ENCODE data around the gene TCP11.

TCP11 gene

DNA sequence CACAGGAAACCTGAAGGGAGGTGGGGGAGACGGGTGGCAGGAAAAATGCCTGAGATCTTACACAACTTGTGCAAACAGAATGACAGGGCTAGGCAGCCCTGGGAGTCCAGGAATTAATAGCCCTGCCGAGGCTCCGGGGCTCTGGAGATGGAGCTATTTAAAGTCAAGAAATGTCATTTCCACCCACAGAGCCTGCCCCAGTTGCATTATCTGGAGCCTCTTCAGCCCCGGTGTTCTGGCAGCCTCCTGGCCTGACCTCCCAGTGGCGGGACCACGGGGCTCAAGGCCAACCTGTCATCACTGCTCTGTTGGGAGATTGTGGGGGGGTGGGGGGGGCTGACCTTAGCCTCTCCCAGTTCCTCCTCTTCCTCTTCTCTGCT, 44.2 kb upstream of the TCP11 start:
- no peaks in the 10 kb centered on the region for H3K36me3 ChIP-seq
- intact Hi-C loops (cut with DNase I; ENCODE audit: low total_unique reads), result no loop called here
- TF ChIP-seq, protein P1, sequence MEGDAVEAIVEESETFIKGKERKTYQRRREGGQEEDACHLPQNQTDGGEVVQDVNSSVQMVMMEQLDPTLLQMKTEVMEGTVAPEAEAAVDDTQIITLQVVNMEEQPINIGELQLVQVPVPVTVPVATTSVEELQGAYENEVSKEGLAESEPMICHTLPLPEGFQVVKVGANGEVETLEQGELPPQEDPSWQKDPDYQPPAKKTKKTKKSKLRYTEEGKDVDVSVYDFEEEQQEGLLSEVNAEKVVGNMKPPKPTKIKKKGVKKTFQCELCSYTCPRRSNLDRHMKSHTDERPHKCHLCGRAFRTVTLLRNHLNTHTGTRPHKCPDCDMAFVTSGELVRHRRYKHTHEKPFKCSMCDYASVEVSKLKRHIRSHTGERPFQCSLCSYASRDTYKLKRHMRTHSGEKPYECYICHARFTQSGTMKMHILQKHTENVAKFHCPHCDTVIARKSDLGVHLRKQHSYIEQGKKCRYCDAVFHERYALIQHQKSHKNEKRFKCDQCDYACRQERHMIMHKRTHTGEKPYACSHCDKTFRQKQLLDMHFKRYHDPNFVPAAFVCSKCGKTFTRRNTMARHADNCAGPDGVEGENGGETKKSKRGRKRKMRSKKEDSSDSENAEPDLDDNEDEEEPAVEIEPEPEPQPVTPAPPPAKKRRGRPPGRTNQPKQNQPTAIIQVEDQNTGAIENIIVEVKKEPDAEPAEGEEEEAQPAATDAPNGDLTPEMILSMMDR (IDR thresholded peaks at IDR 0.05), result no peak
- no peaks in the 10 kb centered on the region for H3K27me3 ChIP-seq
- no peaks in the 10 kb centered on the region for H3K9me3 ChIP-seq
- DNase-seq, result peak; percentile 38 to 77
- H3K4me1 ChIP-seq, result peaks cover 0 to 57% (median 36%) of the 10 kb centered on the region in 4 donors
- peak overlapping the region; percentile 70 to 93 for H3K27ac ChIP-seq
- H3K4me3 ChIP-seq, result no peak overlapping the region

DNA sequence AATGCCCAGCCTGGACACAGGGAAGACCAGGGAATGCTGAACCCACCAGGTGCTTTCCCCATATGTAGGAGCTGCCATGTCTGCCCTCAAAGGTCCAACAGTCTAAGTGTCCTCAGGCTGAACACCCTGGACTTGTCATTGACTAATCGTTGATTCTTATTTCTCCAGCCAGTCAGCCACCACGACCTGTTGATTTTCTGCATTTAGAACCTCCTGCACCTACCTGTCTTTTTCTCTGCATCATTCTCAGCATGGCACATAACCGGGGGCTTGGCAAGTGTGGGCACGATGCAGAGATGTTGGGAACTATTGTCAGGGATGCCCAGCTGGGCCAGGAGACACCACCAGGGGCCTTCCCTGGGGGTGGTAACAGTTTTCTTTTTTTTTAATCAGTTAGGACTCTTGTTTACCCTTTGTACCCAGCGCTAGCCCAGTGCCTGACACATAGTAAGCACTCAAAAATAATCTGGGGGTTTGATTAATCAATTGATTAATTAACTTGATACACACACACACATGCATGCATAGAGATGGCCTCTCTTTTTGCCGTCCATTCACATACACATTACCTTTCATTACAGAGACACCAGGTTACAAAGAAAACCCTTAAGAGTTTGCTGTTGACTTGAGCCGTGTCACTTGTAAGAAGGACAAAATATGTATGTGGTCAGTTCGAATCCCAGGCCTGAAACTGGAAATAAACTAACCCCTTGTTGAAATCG, 43.6 kb upstream of the TCP11 start:
- intact Hi-C loops (cut with DNase I; ENCODE audit: low total_unique reads), result no loop called here
- H3K27ac ChIP-seq, result peak overlapping the region; percentile 70 to 93
- no peak for DNase-seq
- TF ChIP-seq, protein P1 (IDR thresholded peaks at IDR 0.05), result no peak
- no peaks in the 10 kb centered on the region for H3K36me3 ChIP-seq
- H3K4me1 ChIP-seq, result peaks cover under 1 to 63% (median 36%) of the 10 kb centered on the region in 4 donors
- no peaks in the 10 kb centered on the region for H3K9me3 ChIP-seq
- no peaks in the 10 kb centered on the region for H3K27me3 ChIP-seq
- no peak overlapping the region for H3K4me3 ChIP-seq

DNA sequence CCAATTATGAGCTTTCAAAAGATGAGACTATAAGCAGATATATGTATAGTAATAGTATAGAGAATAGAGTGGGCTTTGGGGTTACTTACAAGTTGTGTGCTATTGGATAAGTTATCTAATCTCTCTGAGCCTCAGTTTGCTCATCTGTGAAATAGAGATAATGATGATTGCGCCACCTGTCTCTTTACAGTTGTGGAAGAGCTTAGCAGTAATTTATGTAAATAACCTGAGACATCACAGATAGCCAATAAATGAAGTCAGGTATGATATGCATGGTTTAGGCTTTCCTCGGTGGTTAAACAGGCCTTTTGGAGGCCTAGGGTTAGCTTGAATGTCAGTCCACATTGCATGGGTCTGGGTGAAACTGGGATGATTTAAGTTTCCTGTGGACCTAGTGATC, 42.8 kb upstream of the TCP11 start:
- no peaks in the 10 kb centered on the region for H3K36me3 ChIP-seq
- TF ChIP-seq, protein P1 (IDR thresholded peaks at IDR 0.05), result no peak
- H3K4me3 ChIP-seq, result no peak overlapping the region
- no peak for DNase-seq
- peaks cover 8 to 71% (median 44%) of the 10 kb centered on the region in 4 donors for H3K4me1 ChIP-seq
- H3K27ac ChIP-seq, result peak overlapping the region; percentile 83 to 93
- intact Hi-C loops (cut with DNase I; ENCODE audit: low total_unique reads), result no loop called here
- H3K27me3 ChIP-seq, result no peaks in the 10 kb centered on the region
- H3K9me3 ChIP-seq, result no peaks in the 10 kb centered on the region

DNA sequence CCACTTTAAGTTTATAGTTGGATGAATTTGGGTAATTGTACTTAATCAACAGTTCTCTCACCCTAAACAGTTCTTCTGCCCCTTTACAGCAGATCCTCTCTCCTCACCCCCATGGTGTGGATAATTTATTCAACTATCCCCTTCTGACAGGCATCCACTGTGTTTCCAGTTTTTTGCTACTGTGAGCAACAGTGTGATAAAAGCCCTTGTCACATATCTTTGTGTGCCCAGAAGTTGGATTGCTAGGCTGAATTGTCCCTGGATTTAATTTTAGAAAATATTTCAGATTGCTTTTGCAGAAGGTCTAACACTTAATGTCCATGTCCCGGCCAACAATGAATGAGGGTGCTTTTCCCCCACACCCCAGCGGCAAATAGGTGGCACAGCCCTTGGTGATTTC, 42.1 kb upstream of the TCP11 start:
- intact Hi-C loops (cut with DNase I; ENCODE audit: low total_unique reads), result no loop called here
- no peak overlapping the region for H3K4me3 ChIP-seq
- no peak for DNase-seq
- H3K27me3 ChIP-seq, result no peaks in the 10 kb centered on the region
- H3K27ac ChIP-seq, result peak overlapping the region; percentile 83 to 93
- TF ChIP-seq, protein P1 (IDR thresholded peaks at IDR 0.05), result no peak
- H3K36me3 ChIP-seq, result no peaks in the 10 kb centered on the region
- H3K4me1 ChIP-seq, result peaks cover 8 to 78% (median 49%) of the 10 kb centered on the region in 4 donors
- no peaks in the 10 kb centered on the region for H3K9me3 ChIP-seq

DNA sequence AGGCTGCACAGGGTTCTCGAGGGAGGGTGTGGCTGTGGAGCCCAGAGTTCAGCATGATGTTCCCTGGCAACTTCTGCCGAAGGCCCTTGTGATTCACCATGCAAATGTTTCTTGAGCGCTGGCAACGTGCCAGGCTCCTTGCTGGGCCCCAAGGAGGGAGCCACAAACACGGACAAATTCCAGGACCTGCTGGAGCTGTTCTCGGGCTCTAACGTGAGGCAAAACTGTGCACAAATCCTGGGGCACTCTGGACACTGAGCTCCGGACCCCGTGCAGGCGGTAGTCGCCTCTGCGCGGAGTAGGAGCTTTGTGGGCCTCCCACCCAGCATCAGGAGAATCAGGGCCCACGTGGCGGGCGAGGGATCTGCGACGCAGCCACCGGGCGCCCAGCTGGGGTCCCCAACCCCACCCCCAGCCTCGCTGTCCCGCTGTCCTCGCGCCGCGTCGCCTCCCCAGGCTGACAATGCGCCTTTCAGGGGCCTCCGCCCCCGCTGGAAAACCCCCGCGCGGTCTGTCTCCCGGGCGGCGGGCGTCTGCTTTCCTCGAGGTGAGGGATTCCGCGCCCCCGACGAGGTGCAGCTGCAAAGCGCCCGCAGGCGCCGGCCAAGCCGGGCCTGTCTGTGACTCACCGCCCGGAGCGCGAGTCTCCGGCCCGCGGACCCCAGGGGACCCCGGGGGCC, 40.9 kb upstream of the TCP11 start:
- no peaks in the 10 kb centered on the region for H3K27me3 ChIP-seq
- peaks cover 8 to 82% (median 50%) of the 10 kb centered on the region in 4 donors for H3K4me1 ChIP-seq
- H3K27ac ChIP-seq, result peak overlapping the region; percentile 83 to 93
- peak; percentile 79 to 92 for DNase-seq
- H3K4me3 ChIP-seq, result peak overlapping the region; percentile 34 to 39
- H3K36me3 ChIP-seq, result no peaks in the 10 kb centered on the region
- intact Hi-C loops (cut with DNase I; ENCODE audit: low total_unique reads), result no loop called here
- no peaks in the 10 kb centered on the region for H3K9me3 ChIP-seq
- TF ChIP-seq, protein P1 (IDR thresholded peaks at IDR 0.05), result no peak

Data from tibial artery (tissue), 4 donors.